MM.1S (cell line): ENCODE results near the gene CACNA1I.

Source experiments
- DNase-seq: peaks from one replicate; pipeline ENCODE4 v3.0.0-alpha.2; 2015
- H2AFZ ChIP-seq: fragments of 300-600 bp; sonication (generic); 2 replicates; pipeline ENCODE4 v1.6.0; 2016; ENCODE audit warnings: antibody characterized with exemption, low read length
- H3F3A ChIP-seq: fragments of 300-600 bp; sonication (generic); 2 replicates; pipeline ENCODE4 v1.6.1; 2016; ENCODE audit warnings: mild to moderate bottlenecking, antibody characterized with exemption, low read length, moderate library complexity, mixed read lengths; ENCODE audit not compliant: insufficient read depth
- H3K27ac ChIP-seq: fragments of 300-600 bp; sonication (generic); 2 replicates; pipeline ENCODE4 v1.5.1; 2016; ENCODE audit warnings: mild to moderate bottlenecking, low read length
- H3K27me3 ChIP-seq: fragments of 300-600 bp; sonication (generic); replicated peaks from 2 replicates; pipeline ENCODE4 v1.6.0; 2016; ENCODE audit warnings: low read length; ENCODE audit not compliant: insufficient read depth
- H3K36me3 ChIP-seq: fragments of 300-600 bp; sonication (generic); replicated peaks from 2 replicates; pipeline ENCODE4 v1.6.1; 2016; ENCODE audit warnings: mild to moderate bottlenecking, low read length, mixed read lengths; ENCODE audit not compliant: insufficient read depth
- H3K4me1 ChIP-seq: fragments of 300-600 bp; sonication (generic); 2 replicates; pipeline ENCODE4 v1.6.1; 2016; ENCODE audit warnings: low read length, mixed read lengths
- H3K4me2 ChIP-seq: fragments of 300-600 bp; sonication (generic); 2 replicates; pipeline ENCODE4 v1.6.0; 2016; ENCODE audit warnings: low read depth, low read length
- H3K4me3 ChIP-seq: fragments of 300-600 bp; sonication (generic); 2 replicates; pipeline ENCODE4 v1.5.1; 2016; ENCODE audit warnings: low read length, mixed read lengths
- H3K79me2 ChIP-seq: fragments of 300-600 bp; sonication (generic); 2 replicates; pipeline ENCODE4 v1.6.1; 2016; ENCODE audit warnings: mixed run types, low read length, mixed read lengths
- H3K9ac ChIP-seq: fragments of 300-600 bp; sonication (generic); 2 replicates; pipeline ENCODE4 v1.6.1; 2016; ENCODE audit warnings: low read length, mixed read lengths
- H3K9me2 ChIP-seq: fragments of 300-600 bp; sonication (generic); replicated peaks from 2 replicates; pipeline ENCODE4 v1.6.1; 2016; ENCODE audit warnings: mild to moderate bottlenecking, low read length, mixed read lengths; ENCODE audit not compliant: insufficient read depth
- H3K9me3 ChIP-seq: fragments of 300-600 bp; sonication (generic); replicated peaks from 2 replicates; pipeline ENCODE4 v1.6.1; 2016; ENCODE audit warnings: mild to moderate bottlenecking, low read length, mixed read lengths; ENCODE audit not compliant: insufficient read depth
- H4K20me1 ChIP-seq: fragments of 300-600 bp; sonication (generic); 2 replicates; pipeline ENCODE4 v1.6.1; 2016; ENCODE audit warnings: mild to moderate bottlenecking, low read length, moderate library complexity, mixed read lengths; ENCODE audit not compliant: insufficient read depth
- EZH2 ChIP-seq: fragments of 300-600 bp; sonication (generic); optimal IDR thresholded peaks from 2 replicates; pipeline ENCODE3; 2017; ENCODE audit warnings: low read depth, mild to moderate bottlenecking, antibody characterized with exemption, low read length, mixed read lengths
- EZH2phosphoT487 ChIP-seq: fragments of 300-600 bp; sonication (generic); IDR thresholded peaks from 2 replicates; pipeline ENCODE4 v1.6.1; 2018; ENCODE audit warnings: antibody characterized with exemption, low read length
- TF ChIP-seq, protein P1 (sequence below): fragments of 300-600 bp; sonication (generic); IDR thresholded peaks from 2 replicates; pipeline ENCODE4 v1.5.1; 2016; ENCODE audit warnings: antibody characterized with exemption, low read length, mixed read lengths

Gene CACNA1I

DNA sequence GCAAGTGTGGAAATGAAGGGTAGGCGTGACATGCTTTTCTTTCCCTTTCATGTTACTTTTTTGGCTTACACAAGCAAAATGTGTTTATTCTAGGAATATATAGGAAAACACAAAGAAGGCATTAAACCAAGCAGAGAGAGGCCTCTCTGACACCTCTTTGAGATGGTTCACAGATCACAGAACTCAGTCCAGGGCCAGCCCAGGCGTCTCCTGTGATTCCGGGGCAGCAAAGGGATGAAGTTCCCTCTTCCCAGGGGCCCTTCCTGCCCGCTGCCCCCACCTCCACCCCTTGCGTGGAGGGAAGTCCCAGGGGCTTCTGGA, 78.0 kb downstream of the CACNA1I start:
- no peaks in the 10 kb centered on the region for H3K4me1 ChIP-seq
- H3K27ac ChIP-seq = no peak overlapping the region
- no peak for TF ChIP-seq EZH2
- TF ChIP-seq, protein P1, sequence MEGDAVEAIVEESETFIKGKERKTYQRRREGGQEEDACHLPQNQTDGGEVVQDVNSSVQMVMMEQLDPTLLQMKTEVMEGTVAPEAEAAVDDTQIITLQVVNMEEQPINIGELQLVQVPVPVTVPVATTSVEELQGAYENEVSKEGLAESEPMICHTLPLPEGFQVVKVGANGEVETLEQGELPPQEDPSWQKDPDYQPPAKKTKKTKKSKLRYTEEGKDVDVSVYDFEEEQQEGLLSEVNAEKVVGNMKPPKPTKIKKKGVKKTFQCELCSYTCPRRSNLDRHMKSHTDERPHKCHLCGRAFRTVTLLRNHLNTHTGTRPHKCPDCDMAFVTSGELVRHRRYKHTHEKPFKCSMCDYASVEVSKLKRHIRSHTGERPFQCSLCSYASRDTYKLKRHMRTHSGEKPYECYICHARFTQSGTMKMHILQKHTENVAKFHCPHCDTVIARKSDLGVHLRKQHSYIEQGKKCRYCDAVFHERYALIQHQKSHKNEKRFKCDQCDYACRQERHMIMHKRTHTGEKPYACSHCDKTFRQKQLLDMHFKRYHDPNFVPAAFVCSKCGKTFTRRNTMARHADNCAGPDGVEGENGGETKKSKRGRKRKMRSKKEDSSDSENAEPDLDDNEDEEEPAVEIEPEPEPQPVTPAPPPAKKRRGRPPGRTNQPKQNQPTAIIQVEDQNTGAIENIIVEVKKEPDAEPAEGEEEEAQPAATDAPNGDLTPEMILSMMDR = no peak
- no peaks in the 10 kb centered on the region for H3K36me3 ChIP-seq
- H2AFZ ChIP-seq = no peak overlapping the region
- H3K4me2 ChIP-seq = no peak overlapping the region
- H3K9me2 ChIP-seq = no peaks in the 10 kb centered on the region
- H3K9me3 ChIP-seq = no peaks in the 10 kb centered on the region
- no peaks in the 10 kb centered on the region for H3F3A ChIP-seq
- no peaks in the 10 kb centered on the region for H4K20me1 ChIP-seq
- no peak overlapping the region for H3K9ac ChIP-seq
- DNase-seq = no peak
- H3K79me2 ChIP-seq = no peaks in the 10 kb centered on the region
- H3K4me3 ChIP-seq = no peak overlapping the region
- peaks cover 55% of the 10 kb centered on the region for H3K27me3 ChIP-seq

DNA sequence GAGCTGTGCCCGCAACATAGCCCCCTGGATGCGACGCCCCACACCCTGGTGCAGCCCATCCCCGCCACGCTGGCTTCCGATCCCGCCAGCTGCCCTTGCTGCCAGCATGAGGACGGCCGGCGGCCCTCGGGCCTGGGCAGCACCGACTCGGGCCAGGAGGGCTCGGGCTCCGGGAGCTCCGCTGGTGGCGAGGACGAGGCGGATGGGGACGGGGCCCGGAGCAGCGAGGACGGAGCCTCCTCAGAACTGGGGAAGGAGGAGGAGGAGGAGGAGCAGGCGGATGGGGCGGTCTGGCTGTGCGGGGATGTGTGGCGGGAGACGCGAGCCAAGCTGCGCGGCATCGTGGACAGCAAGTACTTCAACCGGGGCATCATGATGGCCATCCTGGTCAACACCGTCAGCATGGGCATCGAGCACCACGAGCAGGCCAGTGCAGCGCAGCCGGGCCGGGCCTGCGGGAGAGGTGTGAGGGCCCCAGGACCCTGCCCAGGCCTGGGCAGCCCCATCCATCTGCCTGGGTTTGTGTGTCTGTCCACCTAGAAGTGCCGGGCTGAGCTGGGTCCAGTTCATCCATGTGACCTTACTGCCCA, 79.0 kb downstream of the CACNA1I start:
- H3K9ac ChIP-seq = no peak overlapping the region
- H3K9me2 ChIP-seq = no peaks in the 10 kb centered on the region
- DNase-seq = no peak
- H2AFZ ChIP-seq = no peak overlapping the region
- H3K4me2 ChIP-seq = no peak overlapping the region
- H4K20me1 ChIP-seq = no peaks in the 10 kb centered on the region
- H3K79me2 ChIP-seq = no peaks in the 10 kb centered on the region
- H3K27me3 ChIP-seq = peaks cover 52% of the 10 kb centered on the region
- H3K4me3 ChIP-seq = no peak overlapping the region
- H3F3A ChIP-seq = no peaks in the 10 kb centered on the region
- no peaks in the 10 kb centered on the region for H3K4me1 ChIP-seq
- H3K9me3 ChIP-seq = no peaks in the 10 kb centered on the region
- H3K27ac ChIP-seq = no peak overlapping the region
- no peaks in the 10 kb centered on the region for H3K36me3 ChIP-seq
- no peak for TF ChIP-seq EZH2
- no peak for TF ChIP-seq EZH2phosphoT487
- TF ChIP-seq, protein P1 = no peak

DNA sequence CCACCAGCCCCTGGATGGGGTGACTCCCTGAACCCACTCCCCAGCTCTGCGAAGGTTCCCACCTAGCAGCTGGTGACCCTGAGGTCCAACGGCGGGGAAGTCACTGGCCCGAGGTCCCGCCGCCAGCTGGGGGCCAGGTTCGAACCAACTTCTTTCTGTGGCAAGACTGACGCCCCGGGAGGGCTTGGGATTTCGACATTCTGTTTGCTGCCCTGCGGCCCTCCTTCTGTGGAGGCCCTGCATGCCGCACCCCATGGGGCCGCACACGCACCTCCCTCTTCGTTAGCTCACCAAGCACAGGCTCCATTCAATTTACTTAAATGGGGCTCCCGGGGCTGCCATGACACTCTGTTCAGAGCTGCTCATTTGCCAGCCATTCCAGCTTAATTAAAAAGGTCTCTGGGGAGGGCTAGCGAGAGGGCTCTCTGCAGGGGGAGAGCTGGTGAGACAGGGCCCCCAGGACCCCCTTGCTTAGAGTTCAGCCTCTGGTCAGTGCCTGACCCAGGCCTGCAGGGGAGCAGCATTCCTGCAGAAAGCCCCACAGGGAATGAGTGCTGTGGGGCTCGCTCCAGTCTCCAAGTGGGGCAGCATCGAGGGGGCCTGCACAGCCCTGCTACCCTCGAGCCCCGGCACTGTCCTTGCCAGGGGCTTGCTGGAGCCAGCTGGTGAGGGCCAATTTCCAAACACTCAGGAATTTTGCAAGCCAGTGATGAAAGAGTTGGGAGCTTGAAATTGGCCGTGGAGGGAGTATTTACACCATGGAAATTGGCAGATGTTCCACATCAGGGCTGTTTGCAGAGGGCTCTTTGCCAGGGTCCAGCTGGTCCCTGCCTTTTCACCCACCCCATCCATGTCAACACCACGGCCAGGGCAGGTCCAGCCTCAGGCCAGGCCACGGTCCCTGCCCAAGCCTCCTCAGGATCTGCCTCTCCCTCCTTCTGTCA, 80.8 kb downstream of the CACNA1I start:
- Histone ChIP-seq H3K27ac (no peak overlapping the region), H3K9me2 (no peaks in the 10 kb centered on the region), H3K4me2 (no peak overlapping the region), H3K4me3 (no peak overlapping the region), H3K9me3 (no peaks in the 10 kb centered on the region), H3F3A (no peaks in the 10 kb centered on the region), H3K4me1 (no peaks in the 10 kb centered on the region), H3K9ac (no peak overlapping the region), H4K20me1 (no peaks in the 10 kb centered on the region), H3K36me3 (no peaks in the 10 kb centered on the region), H3K27me3 (peaks cover 63% of the 10 kb centered on the region), H2AFZ (no peak overlapping the region), H3K79me2 (no peaks in the 10 kb centered on the region)
- no peak for DNase-seq
- TF ChIP-seq EZH2phosphoT487 (no peak), EZH2 (no peak)
- TF ChIP-seq, protein P1 = no peak
